Muscle layer of duodenum (tissue), 2 donors: ENCODE measurements around the gene PPP2R2C.

Experiments
- H3K27ac ChIP-seq: one replicate; pipeline ENCODE4 v1.7.0; 2013; ENCODE audit warnings: mild to moderate bottlenecking, low read length
- H3K27me3 ChIP-seq: one replicate; pipeline ENCODE4 v1.7.0; 2013; ENCODE audit warnings: low read depth, mild to moderate bottlenecking, control low read depth, low read length
- H3K36me3 ChIP-seq, 2 donors: one replicate each; pipeline ENCODE4 v1.7.0; 2013; ENCODE audit warnings: low read length in 2 of 2, control low read depth in 1 of 2, mild to moderate bottlenecking in 1 of 2; ENCODE audit not compliant: insufficient read depth in 2 of 2, control insufficient read depth in 1 of 2
- H3K4me1 ChIP-seq, 2 donors: one replicate each; pipeline ENCODE4 v1.7.0; 2013; ENCODE audit warnings: low read length in 2 of 2, mild to moderate bottlenecking in 2 of 2, control low read depth in 1 of 2, moderate library complexity in 1 of 2; ENCODE audit not compliant: insufficient read depth in 2 of 2, control insufficient read depth in 1 of 2
- H3K4me3 ChIP-seq, 2 donors: one replicate each; pipeline ENCODE4 v1.7.0; 2013; ENCODE audit warnings: low read length in 2 of 2, low read depth in 1 of 2, mild to moderate bottlenecking in 1 of 2
- H3K9me3 ChIP-seq, 2 donors: one replicate each; pipeline ENCODE4 v1.7.0; 2013; ENCODE audit warnings: low read length in 2 of 2, control low read depth in 1 of 2, mild to moderate bottlenecking in 1 of 2; ENCODE audit not compliant: control insufficient read depth in 1 of 2
- donor health status: healthy.

PPP2R2C gene

GRCh38 chr4:6325788-6326290 lies 146.6 kb downstream of the PPP2R2C start:
- Histone ChIP-seq H3K4me3 (no peak overlapping the region), H3K27me3 (no peaks in the 10 kb centered on the region), H3K9me3 (no peaks in the 10 kb centered on the region), H3K27ac (no peak overlapping the region), H3K36me3 (no peaks in the 10 kb centered on the region), H3K4me1 (no peaks in the 10 kb centered on the region)

DNA sequence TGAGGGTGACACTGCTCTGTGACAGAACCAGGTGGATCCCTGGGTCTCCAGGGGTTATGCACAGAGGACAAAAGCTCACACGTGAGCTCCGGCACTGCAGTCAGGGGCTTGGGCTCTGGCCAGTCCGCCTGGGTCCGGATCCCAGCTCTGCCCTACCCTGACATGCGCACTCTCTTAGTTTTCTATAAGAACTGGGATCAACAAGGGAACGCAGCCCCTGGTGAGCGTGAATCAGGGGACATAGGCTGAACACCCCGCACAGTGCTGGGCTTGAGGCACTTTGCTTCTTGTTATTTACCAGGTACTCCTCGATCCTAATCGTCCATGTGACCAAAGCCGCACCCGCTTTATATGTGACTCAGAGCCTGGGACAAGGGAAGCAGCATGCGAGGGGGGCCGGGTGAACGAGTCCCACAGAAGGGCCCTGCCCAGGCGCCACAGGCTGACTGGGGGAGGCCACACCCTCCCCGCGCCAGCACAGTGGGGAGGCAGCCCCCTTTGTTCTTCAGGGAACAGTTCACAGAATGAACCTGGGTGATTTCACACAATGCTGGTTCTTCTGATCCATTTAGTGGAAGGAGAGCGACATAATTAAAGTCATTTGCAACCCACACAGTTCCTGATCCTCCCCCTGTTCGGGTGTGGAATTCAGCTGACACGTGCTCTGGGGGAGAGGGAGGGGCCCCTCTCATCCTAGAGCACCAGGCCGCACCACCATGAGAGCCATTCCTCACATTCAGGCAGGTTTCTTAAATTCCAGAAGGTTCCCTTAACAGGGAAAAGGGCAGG lies 147.2 kb downstream of the PPP2R2C start:
- Histone ChIP-seq H3K9me3 (peaks cover 0 to 1% of the 10 kb centered on the region in 2 donors), H3K27me3 (no peaks in the 10 kb centered on the region), H3K36me3 (no peaks in the 10 kb centered on the region), H3K4me3 (no peak overlapping the region), H3K27ac (no peak overlapping the region), H3K4me1 (no peaks in the 10 kb centered on the region)

DNA sequence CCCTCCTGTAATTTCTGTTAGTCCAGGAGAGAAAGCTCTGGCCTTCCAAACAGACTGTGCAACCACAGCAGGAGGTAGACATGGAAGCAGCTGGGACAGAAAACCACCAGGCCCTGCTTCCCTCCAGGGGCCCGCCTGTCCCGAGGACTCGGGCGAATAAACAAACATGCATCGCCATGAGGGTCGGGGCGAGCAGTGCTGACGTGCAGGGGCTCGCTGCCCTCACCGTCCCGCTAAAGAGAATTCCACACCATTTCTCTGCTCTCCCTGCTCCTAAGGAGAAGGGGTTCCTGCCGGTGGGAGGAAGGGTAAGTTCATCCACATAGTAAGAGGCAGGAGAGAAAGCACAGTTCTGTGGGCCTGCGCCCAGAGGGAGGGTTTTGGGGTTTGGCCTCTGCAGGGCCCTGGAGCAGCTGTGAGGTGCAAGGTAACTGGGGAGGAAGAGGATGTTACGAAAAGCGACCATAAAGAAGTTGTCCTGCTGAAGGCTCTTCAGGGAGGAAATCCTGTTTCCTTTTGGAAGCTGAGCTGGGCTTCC lies 147.9 kb downstream of the PPP2R2C start:
- Histone ChIP-seq H3K9me3 (peaks cover 0 to 4% of the 10 kb centered on the region in 2 donors), H3K4me1 (no peaks in the 10 kb centered on the region), H3K27me3 (no peaks in the 10 kb centered on the region), H3K27ac (no peak overlapping the region), H3K4me3 (no peak overlapping the region), H3K36me3 (no peaks in the 10 kb centered on the region)

GRCh38 chr4:6322761-6323566 lies 149.4 kb downstream of the PPP2R2C start:
- no peaks in the 10 kb centered on the region for H3K36me3 ChIP-seq
- no peaks in the 10 kb centered on the region for H3K4me1 ChIP-seq

DNA sequence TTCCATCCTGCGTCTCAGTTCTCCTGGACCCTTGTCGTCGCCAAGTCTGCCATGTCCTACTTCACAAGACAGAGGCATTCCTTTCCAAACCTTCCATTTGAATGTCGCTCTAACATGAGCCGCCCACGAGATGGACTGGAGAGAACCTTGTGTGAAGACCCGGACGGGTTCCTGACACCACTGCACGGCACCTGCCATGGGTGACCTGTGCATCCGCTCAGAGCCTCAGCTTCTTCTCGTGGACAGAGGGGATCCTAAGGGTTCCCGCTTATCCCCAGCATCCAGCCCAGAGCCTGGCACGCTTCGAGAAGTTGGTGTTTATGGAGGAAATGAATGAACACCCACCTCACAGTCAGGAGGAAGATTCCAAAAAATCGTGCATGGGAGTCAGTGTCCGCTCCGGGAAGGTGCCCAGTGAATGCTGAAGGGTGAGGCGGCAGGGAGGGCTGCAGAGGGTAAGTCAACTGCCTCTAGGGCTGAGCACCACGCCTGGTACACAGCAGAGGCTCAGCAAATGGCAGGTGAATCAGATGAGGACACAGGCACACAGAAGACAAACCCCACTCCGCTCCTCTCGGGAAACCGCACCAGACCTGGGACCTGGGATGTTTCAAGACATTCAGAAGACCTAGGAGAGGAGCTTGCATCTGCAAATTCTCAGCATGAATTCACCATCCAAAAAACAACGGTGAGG lies 150.2 kb downstream of the PPP2R2C start:
- no peaks in the 10 kb centered on the region for H3K36me3 ChIP-seq
- H3K27me3 ChIP-seq: no peaks in the 10 kb centered on the region
- H3K9me3 ChIP-seq: peaks cover 0 to 4% of the 10 kb centered on the region in 2 donors

More at GRCh38 chr4:6322761-6323566, 149.4 kb downstream of the PPP2R2C start:
- no peak overlapping the region for H3K27ac ChIP-seq
- peaks cover 0 to 4% of the 10 kb centered on the region in 2 donors for H3K9me3 ChIP-seq
- H3K27me3 ChIP-seq: no peaks in the 10 kb centered on the region
- no peak overlapping the region for H3K4me3 ChIP-seq

DNA sequence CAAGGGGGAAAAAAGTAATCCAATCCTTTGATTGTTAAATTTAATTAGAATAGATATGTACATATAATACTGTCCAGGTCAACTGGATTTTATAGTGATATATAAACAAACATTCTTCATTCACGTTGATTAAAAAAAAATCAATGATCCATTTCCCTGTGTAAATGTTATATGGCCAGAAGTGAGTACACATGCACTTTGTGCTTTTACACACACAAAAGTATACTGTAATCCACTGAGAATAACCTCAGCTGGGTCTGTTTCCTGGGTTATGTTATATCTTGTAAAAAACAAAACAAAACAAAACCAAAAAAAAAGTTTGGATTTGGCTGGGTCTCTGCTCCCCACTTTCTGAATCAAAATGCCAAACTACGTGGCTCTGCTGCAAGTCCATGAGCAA lies 151.1 kb downstream of the PPP2R2C start:
- Histone ChIP-seq H3K4me1 (no peaks in the 10 kb centered on the region), H3K27ac (no peak overlapping the region), H3K27me3 (no peaks in the 10 kb centered on the region), H3K4me3 (no peak overlapping the region), H3K36me3 (no peaks in the 10 kb centered on the region), H3K9me3 (peaks cover 0 to 4% of the 10 kb centered on the region in 2 donors)

More for the DNA sequence above, 150.2 kb downstream of the PPP2R2C start:
- Histone ChIP-seq H3K4me1 (no peaks in the 10 kb centered on the region), H3K27ac (no peak overlapping the region), H3K4me3 (no peak overlapping the region)

GRCh38 chr4:6320663-6321062 lies 151.8 kb downstream of the PPP2R2C start:
- Histone ChIP-seq H3K4me3 (no peak overlapping the region), H3K36me3 (no peaks in the 10 kb centered on the region), H3K9me3 (peaks cover 0 to 4% of the 10 kb centered on the region in 2 donors), H3K27ac (no peak overlapping the region), H3K27me3 (no peaks in the 10 kb centered on the region), H3K4me1 (no peaks in the 10 kb centered on the region)

DNA sequence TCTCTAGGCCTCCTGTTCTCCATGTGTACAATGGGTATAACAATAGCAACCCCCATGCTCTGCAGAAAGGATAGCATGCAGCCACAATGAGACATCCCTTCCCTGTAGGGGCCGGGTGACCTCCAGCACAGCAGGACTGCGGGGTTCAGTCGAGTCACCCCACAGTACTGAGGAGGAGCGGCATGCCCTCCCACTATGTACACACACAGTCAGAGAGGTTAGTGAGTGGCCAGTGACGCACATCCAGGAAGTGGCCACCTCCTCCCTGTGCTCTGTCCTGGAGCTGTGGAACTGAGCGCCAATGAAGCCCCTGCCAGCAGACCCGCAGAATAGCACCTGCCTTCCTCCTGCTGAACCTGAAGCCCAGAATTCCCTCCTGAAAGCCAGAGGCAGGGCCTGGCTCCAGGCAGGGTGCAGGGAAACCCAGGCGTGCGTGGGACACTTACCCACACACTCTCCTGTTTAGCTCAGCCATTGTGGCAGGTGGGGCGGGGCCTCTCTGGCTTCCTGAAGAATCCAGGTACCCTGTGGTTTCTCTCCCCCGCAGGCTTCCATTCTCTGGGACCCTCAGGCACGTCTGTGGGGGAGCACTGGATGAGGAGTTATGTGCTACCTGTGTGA lies 152.8 kb downstream of the PPP2R2C start:
- Histone ChIP-seq H3K27ac (no peak overlapping the region), H3K27me3 (no peaks in the 10 kb centered on the region), H3K36me3 (no peaks in the 10 kb centered on the region), H3K4me1 (no peaks in the 10 kb centered on the region), H3K9me3 (peaks cover 0 to 4% of the 10 kb centered on the region in 2 donors), H3K4me3 (no peak overlapping the region)

GRCh38 chr4:6318206-6318605 lies 154.2 kb downstream of the PPP2R2C start:
- H3K4me3 ChIP-seq: no peak overlapping the region
- H3K4me1 ChIP-seq: no peaks in the 10 kb centered on the region
- H3K27me3 ChIP-seq: no peaks in the 10 kb centered on the region
- no peak overlapping the region for H3K27ac ChIP-seq
- peaks cover 0 to 4% of the 10 kb centered on the region in 2 donors for H3K9me3 ChIP-seq
- no peaks in the 10 kb centered on the region for H3K36me3 ChIP-seq

DNA sequence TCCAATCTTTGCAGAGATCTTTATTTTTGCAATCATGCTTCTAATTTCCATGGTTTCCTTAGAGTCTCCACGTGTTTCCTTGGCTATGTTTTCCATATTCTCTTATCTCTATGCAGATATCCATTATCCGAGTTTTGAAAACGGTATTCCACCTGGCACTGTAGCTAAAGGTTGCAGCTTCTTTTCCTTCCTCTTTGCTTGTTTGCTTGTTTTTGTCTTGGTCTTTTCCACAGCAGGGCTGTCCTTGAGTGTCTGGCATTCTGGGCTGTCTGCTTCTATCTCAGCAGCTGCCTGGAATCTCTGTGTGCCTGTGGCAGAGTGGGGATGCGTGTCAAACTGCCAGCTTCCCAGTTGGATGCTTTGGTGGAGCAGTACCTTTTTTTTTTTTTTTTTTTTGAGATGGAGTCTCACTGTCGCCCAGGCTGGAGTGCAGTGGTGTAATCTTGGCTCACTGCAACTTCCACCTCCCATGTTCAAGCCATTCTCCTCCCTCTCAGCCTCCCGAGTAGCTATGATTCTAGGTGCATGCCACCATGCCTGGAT lies 155.9 kb downstream of the PPP2R2C start:
- H3K27me3 ChIP-seq: no peaks in the 10 kb centered on the region
- no peaks in the 10 kb centered on the region for H3K36me3 ChIP-seq
- no peak overlapping the region for H3K27ac ChIP-seq
- H3K4me1 ChIP-seq: no peaks in the 10 kb centered on the region
- no peak overlapping the region for H3K4me3 ChIP-seq
- peaks cover 0 to 4% of the 10 kb centered on the region in 2 donors for H3K9me3 ChIP-seq
